Neural cell (in vitro differentiated cells): ENCODE results near the gene ACOX1. TPM values are rescaled to one million over a fixed set of nuclear protein-coding genes. Genes with fewer than 3 reads are reported as not detected.

Experiments used
- H2AFZ ChIP-seq: fragments of 200-600, 300-800 bp; sonication (generic), shearing (Covaris generic); 2 replicates; pipeline ENCODE4 v1.6.0; 2014; ENCODE audit warnings: low read depth, mild to moderate bottlenecking, antibody characterized with exemption, low read length, moderate library complexity
- H3F3A ChIP-seq: fragments of 200-600 bp; shearing (Covaris generic); 2 replicates; pipeline ENCODE4 v1.6.1; 2016; ENCODE audit warnings: mild to moderate bottlenecking, moderate library complexity, mixed read lengths, antibody characterized with exemption, low read length; ENCODE audit not compliant: insufficient read depth, poor library complexity, severe bottlenecking
- H3K27ac ChIP-seq: fragments of 200-600, 300-800 bp; sonication (generic), shearing (Covaris generic); 2 replicates; pipeline ENCODE4 v1.5.1; 2014; ENCODE audit warnings: mild to moderate bottlenecking, low read length, moderate library complexity
- H3K27me3 ChIP-seq: fragments of 300-800, 200-600 bp; sonication (generic), shearing (Covaris generic); 2 replicates; pipeline ENCODE4 v1.6.0; 2014; ENCODE audit warnings: mild to moderate bottlenecking, low read depth, low read length, moderate library complexity; ENCODE audit not compliant: insufficient read depth
- H3K36me3 ChIP-seq: fragments of 300-800, 200-600 bp; sonication (generic), shearing (Covaris generic); 2 replicates; pipeline ENCODE4 v1.5.1; 2014; ENCODE audit warnings: mild to moderate bottlenecking, antibody characterized with exemption, low read length, moderate library complexity; ENCODE audit not compliant: insufficient read depth
- H3K4me2 ChIP-seq: fragments of 300-800, 200-600 bp; sonication (generic), shearing (Covaris generic); 2 replicates; pipeline ENCODE4 v1.6.0; 2014; ENCODE audit warnings: mild to moderate bottlenecking, low read length
- H3K4me3 ChIP-seq: fragments of 300-800, 200-600 bp; sonication (generic), shearing (Covaris generic); 2 replicates; pipeline ENCODE4 v1.5.1; 2014; ENCODE audit warnings: mild to moderate bottlenecking, low read length, moderate library complexity
- H3K79me2 ChIP-seq: fragments of 200-600 bp; shearing (Covaris generic); replicated peaks from 2 replicates; pipeline ENCODE4 v1.6.0; 2014; ENCODE audit warnings: mild to moderate bottlenecking, low read length, moderate library complexity; ENCODE audit not compliant: insufficient read depth
- H3K9ac ChIP-seq: fragments of 300-800, 200-600 bp; sonication (generic), shearing (Covaris generic); 2 replicates; pipeline ENCODE4 v1.6.1; 2016; ENCODE audit warnings: mild to moderate bottlenecking, low read length, mixed read lengths
- H3K9me2 ChIP-seq: fragments of 200-600 bp; shearing (Covaris generic); 2 replicates; pipeline ENCODE4 v1.6.1; 2016; ENCODE audit warnings: mild to moderate bottlenecking, low read length, mixed read lengths; ENCODE audit not compliant: insufficient read depth
- H3K9me3 ChIP-seq: fragments of 200-600, 300-800 bp; sonication (generic), shearing (Covaris generic); 2 replicates; pipeline ENCODE4 v1.6.1; 2016; ENCODE audit warnings: mild to moderate bottlenecking, mixed run types, low read length, moderate library complexity, mixed read lengths
- H4K20me1 ChIP-seq: fragments of 200-600 bp; shearing (Covaris generic); 2 replicates; pipeline ENCODE4 v1.6.1; 2016; ENCODE audit warnings: mild to moderate bottlenecking, mixed run types; ENCODE audit not compliant: insufficient read depth
- CTCF ChIP-seq: fragments of 450-650 bp; IDR thresholded peaks from 2 replicates; pipeline ENCODE4 v1.5.1; 2014; ENCODE audit warnings: antibody characterized with exemption, mild to moderate bottlenecking, moderate library complexity; ENCODE audit not compliant: poor library complexity, severe bottlenecking
- EP300 ChIP-seq: fragments of 450-650 bp; conservative IDR thresholded peaks from 2 replicates; pipeline ENCODE4 v1.6.1; 2014; ENCODE audit warnings: antibody characterized with exemption, mild to moderate bottlenecking, moderate library complexity; ENCODE audit not compliant: poor library complexity, severe bottlenecking
- EZH2 ChIP-seq: fragments of 200-600, 300-800 bp; shearing (Covaris generic), sonication (generic); IDR thresholded peaks from 2 replicates; pipeline ENCODE4 v1.6.1; 2014; ENCODE audit warnings: antibody characterized with exemption, low read length, borderline replicate concordance, mild to moderate bottlenecking; ENCODE audit not compliant: insufficient read depth, poor library complexity, severe bottlenecking
- MXI1 ChIP-seq: fragments of 450-650 bp; conservative IDR thresholded peaks from 2 replicates; pipeline ENCODE4 v1.6.1; 2014; ENCODE audit warnings: antibody characterized with exemption, mild to moderate bottlenecking; ENCODE audit not compliant: poor library complexity, severe bottlenecking
- POLR2AphosphoS5 ChIP-seq: IDR thresholded peaks from 2 replicates; pipeline ENCODE4 v1.6.1; 2012
- RAD21 ChIP-seq: fragments of 450-650 bp; conservative IDR thresholded peaks from 2 replicates; pipeline ENCODE4 v1.6.1; 2014; ENCODE audit warnings: antibody characterized with exemption, mild to moderate bottlenecking, moderate library complexity
- REST ChIP-seq: IDR thresholded peaks from 2 replicates; pipeline ENCODE4 v1.6.1; 2012; ENCODE audit warnings: borderline replicate concordance
- SMC3 ChIP-seq: fragments of 450-650 bp; conservative IDR thresholded peaks from 2 replicates; pipeline ENCODE4 v1.6.1; 2014; ENCODE audit warnings: antibody characterized with exemption, mild to moderate bottlenecking, moderate library complexity; ENCODE audit not compliant: poor library complexity
- TAF1 ChIP-seq: IDR thresholded peaks from 2 replicates; pipeline ENCODE4 v1.6.1; 2012; ENCODE audit warnings: low read depth
- polyA plus RNA-seq: library from polyadenylated mRNA; depleted of rRNA; stranded (reverse); fragments of >200 nt; gene quantifications from 2 replicates; pipeline ENCODE4 v1.2.3, GENCODE V29; 2014

Gene ACOX1
- polyA plus RNA-seq, 1 donor from 2014 or later = 31.2 TPM

GRCh38 chr17:76007131-76007849 is 28.3 kb upstream of the ACOX1 start:
- H3K9me3 ChIP-seq = no peaks in the 10 kb centered on the region
- no peaks in the 10 kb centered on the region for H3K79me2 ChIP-seq
- H4K20me1 ChIP-seq = no peaks in the 10 kb centered on the region
- no peak for TF ChIP-seq RAD21
- TF ChIP-seq CTCF = no peak
- no peak for TF ChIP-seq SMC3
- no peak for TF ChIP-seq EP300
- TF ChIP-seq EZH2 = no peak
- no peak for TF ChIP-seq POLR2AphosphoS5
- no peak for TF ChIP-seq REST
- TF ChIP-seq TAF1 = no peak
- TF ChIP-seq MXI1 = no peak
- no peaks in the 10 kb centered on the region for H3K27me3 ChIP-seq
- no peak overlapping the region for H3K9ac ChIP-seq
- H3K36me3 ChIP-seq = no peaks in the 10 kb centered on the region
- no peak overlapping the region for H3K4me3 ChIP-seq
- no peak overlapping the region for H2AFZ ChIP-seq
- no peaks in the 10 kb centered on the region for H3F3A ChIP-seq
- H3K9me2 ChIP-seq = no peaks in the 10 kb centered on the region
- no peak overlapping the region for H3K4me2 ChIP-seq
- no peak overlapping the region for H3K27ac ChIP-seq

GRCh38 chr17:76005263-76006149 is 26.5 kb upstream of the ACOX1 start:
- Histone ChIP-seq H3K4me3 (no peak overlapping the region), H3K36me3 (no peaks in the 10 kb centered on the region), H4K20me1 (no peaks in the 10 kb centered on the region), H3K79me2 (no peaks in the 10 kb centered on the region), H3K27ac (no peak overlapping the region), H3K9me2 (no peaks in the 10 kb centered on the region), H3K27me3 (no peaks in the 10 kb centered on the region), H3K9ac (no peak overlapping the region), H3K9me3 (no peaks in the 10 kb centered on the region), H3K4me2 (no peak overlapping the region), H2AFZ (no peak overlapping the region), H3F3A (no peaks in the 10 kb centered on the region)
- TF ChIP-seq EZH2 = no peak
- no peak for TF ChIP-seq REST
- no peak for TF ChIP-seq TAF1
- TF ChIP-seq POLR2AphosphoS5 = no peak
- no peak for TF ChIP-seq MXI1
- peak; percentile 35 for TF ChIP-seq SMC3
- TF ChIP-seq CTCF = peak; percentile 42
- peak; percentile 32 for TF ChIP-seq RAD21
- no peak for TF ChIP-seq EP300
